Bronchial epithelial cell (primary cell): ENCODE results near the gene RTP4. TPM values are rescaled to one million over a fixed set of nuclear protein-coding genes. Genes with fewer than 3 reads are reported as not detected.

ENCODE experiments used
- DNase-seq: peaks from one replicate; pipeline ENCODE4 v3.0.0-alpha.2; 2010; ENCODE audit warnings: low read depth
- FAIRE-seq: peaks from 2 replicates; lab custom pipeline; 2011; peaks lifted over from hg19 to GRCh38; lab: Jason Lieb, UNC
- H3K27me3 ChIP-seq: 2 replicates; pipeline ENCODE4 v1.5.1; 2011; ENCODE audit warnings: low read length; ENCODE audit not compliant: control insufficient read depth, insufficient read depth
- H3K36me3 ChIP-seq: 2 replicates; pipeline ENCODE4 v1.5.1; 2011; ENCODE audit warnings: low read length; ENCODE audit not compliant: control insufficient read depth, insufficient read depth
- H3K4me3 ChIP-seq: 2 replicates; pipeline ENCODE4 v1.5.1; 2011; ENCODE audit warnings: mild to moderate bottlenecking, low read depth, low read length, control low read depth
- CTCF ChIP-seq: IDR thresholded peaks from 2 replicates; pipeline ENCODE4 v1.5.1; 2011; ENCODE audit warnings: mild to moderate bottlenecking, moderate library complexity, low read length, control low read depth, inconsistent platforms; ENCODE audit not compliant: insufficient read depth, severe bottlenecking
- total RNA-seq: library from RNA; depleted of rRNA; stranded (reverse); fragments of >200 nt; gene quantifications from 2 replicates; pipeline ENCODE4 v1.2.1, GENCODE V29; 2014

RTP4 gene
- total RNA-seq, 1 donor from 2014 or later, result under 0.01 TPM

DNA sequence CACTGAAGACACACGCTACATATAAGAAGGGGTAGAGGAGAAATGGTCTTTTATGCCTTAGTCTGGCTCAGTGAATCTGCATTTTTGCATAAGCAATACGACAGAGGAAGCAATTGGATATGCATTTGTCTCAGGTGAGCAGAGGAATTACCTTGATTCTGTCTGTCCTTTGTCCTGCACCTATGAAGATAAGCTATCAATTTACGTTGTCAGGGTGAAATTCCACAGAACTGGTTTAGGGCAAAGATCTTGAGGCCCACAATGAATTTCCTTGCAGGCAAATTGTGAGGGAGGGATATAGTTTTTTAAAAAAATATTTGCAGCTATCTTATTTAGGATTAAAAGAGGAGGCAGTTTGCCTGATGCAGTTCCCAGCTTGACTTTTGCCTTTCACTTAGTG lies 45.1 kb upstream of the RTP4 start:
- Histone ChIP-seq H3K4me3 (no peak overlapping the region), H3K27me3 (peaks cover 4% of the 10 kb centered on the region), H3K36me3 (no peaks in the 10 kb centered on the region)
- no peak for TF ChIP-seq CTCF
- FAIRE-seq, result no peak
- no peak for DNase-seq

DNA sequence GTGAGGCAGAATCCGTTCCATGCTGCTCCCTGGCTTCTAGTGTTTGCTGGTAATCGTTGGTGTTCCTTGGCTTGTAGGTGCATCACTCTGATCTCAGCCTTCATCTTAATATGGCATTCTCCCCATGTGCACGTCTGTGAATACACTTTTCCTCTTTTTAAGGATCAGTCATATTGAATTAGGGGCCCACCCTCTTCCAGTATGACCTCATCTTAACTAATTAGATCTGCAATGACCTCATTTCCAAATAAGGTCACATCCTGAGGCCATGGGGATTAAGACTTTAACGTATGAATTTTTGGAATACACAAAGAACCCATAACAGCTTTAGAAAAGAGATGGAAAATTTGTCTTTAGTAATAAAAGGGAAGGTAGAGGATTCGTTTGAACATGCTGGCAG lies 42.6 kb upstream of the RTP4 start:
- H3K27me3 ChIP-seq, result peaks cover 6% of the 10 kb centered on the region
- DNase-seq, result no peak
- no peak overlapping the region for H3K4me3 ChIP-seq
- FAIRE-seq, result no peak
- no peaks in the 10 kb centered on the region for H3K36me3 ChIP-seq
- TF ChIP-seq CTCF, result no peak

DNA sequence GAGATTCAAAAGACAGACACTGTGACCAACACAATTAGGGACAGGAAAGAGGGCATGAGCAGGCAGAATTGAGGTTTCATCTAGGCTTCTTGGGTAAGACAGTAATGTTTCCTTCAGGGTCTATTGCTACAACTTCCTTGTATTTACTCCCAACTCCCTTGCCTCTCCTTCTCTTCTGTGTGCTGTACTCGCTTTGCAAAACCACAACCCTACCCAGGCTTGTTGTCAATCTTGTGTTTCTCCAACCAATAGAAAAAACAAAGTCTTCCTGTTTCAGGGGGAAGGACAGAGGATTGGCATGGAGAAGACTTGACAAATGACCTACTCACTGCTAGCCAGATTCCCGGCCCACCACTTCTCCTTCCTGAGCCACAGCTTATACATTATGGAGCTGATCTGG lies 40.3 kb upstream of the RTP4 start:
- TF ChIP-seq CTCF, result no peak
- DNase-seq, result no peak

DNA sequence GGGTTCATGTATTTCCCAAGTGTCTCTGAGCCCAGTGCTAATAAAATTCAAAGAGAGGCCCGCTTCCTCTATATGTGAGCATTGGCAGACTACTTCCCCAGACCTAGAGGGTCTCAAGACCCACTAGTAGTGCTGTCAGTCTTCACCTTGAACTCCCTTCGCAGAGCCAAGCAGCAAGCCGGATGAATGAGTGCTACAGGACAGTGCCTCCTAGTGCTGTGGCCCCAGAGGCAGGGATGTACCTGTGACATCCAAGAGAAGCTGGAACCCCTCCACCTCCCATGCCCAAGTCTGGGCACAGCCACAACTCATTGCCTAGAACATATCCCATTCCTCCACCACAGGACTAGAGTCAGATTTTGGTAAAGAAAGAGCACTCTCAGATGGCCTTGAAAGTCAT lies 39.5 kb upstream of the RTP4 start:
- H3K36me3 ChIP-seq, result no peaks in the 10 kb centered on the region
- FAIRE-seq (no peak), DNase-seq (no peak)
- no peak overlapping the region for H3K4me3 ChIP-seq
- peaks cover 6% of the 10 kb centered on the region for H3K27me3 ChIP-seq
- no peak for TF ChIP-seq CTCF

More for the DNA sequence above, 40.3 kb upstream of the RTP4 start:
- FAIRE-seq, result no peak
- H3K27me3 ChIP-seq, result peaks cover 6% of the 10 kb centered on the region
- no peaks in the 10 kb centered on the region for H3K36me3 ChIP-seq
- no peak overlapping the region for H3K4me3 ChIP-seq

GRCh38 chr3:187334904-187335303 lies 33.3 kb upstream of the RTP4 start:
- no peak overlapping the region for H3K4me3 ChIP-seq
- no peak for FAIRE-seq
- DNase-seq, result no peak
- no peak for TF ChIP-seq CTCF
- H3K27me3 ChIP-seq, result peaks cover 2% of the 10 kb centered on the region
- no peaks in the 10 kb centered on the region for H3K36me3 ChIP-seq

DNA sequence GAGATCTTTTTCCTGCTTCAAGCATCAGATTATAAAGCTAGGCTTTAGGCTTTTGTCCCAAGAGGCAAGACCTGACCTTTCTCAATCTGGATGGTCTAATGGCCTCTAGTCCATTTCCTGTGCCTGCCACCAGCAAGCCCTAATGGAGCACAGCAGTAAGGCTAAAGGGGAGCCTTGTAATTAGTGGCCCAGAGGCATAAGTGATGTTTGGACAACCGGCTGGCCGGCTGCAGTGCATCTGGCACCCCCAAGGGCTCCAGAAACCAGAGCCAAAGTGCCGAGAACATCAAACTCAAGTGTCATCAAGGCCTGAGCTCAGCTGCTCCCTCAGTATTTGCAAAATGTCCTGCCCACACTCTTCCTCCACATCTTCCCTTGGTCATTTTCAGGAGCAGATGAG lies 31.9 kb upstream of the RTP4 start:
- DNase-seq, result no peak
- Histone ChIP-seq H3K36me3 (no peaks in the 10 kb centered on the region), H3K27me3 (peaks cover 2% of the 10 kb centered on the region), H3K4me3 (no peak overlapping the region)
- TF ChIP-seq CTCF, result no peak
- no peak for FAIRE-seq
